ENCODE measurements around the gene ZFPL1.

DNA sequence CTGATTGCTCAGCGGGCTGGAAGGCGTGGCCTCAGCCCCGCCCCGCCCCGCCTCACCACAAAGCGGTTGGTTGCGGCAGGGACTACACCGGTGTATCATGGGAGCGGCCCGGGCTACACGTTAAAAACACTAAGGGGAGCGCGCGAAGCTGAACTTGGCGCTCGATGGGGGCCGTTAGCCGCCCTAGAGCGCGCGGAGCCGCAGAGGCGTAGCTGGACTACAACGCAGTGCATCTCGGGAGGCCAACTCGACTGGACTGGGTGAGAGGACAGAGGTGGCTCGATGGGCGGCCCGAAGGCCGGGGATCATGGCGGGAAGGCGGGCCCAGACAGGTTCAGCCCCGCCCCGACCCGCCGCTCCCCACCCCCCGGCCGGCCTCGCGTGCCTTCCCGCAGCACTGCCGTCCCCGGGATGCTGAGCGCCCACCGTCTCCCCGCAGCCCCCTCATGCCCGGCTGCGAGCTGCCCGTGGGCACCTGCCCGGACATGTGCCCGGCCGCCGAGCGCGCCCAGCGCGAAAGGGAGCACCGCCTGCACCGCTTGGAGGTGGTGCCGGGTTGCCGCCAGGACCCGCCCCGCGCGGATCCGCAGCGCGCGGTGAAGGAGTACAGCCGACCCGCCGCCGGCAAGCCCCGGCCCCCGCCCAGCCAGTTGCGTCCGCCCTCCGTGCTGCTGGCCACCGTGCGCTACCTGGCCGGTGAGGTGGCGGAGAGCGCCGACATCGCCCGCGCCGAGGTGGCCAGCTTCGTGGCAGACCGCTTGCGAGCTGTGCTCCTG is 43.0 kb upstream of the ZFPL1 start, which contains the start of gene SAC3D1:
- TF ChIP-seq POLR2AphosphoS5 (IDR thresholded peaks at IDR 0.05; ENCODE audit: borderline replicate concordance, low read depth, low read length) (peak; percentile 87), EZH2 (IDR thresholded peaks at IDR 0.05) (no peak), FOXP2 (optimal IDR thresholded peaks at IDR 0.05; ENCODE audit: control extremely low read depth, extremely low read length, insufficient read depth) (no peak)
